ENCODE measurements around the gene RPL38.
A peak's percentile ranks its signal among the peaks of the same experiment; 100 is the strongest.

The RPL38 gene

GRCh38 chr17:74203439-74204240, at the start of gene RPL38:
Gene RPL38, plus strand, starts transcription at chr17:74203678. Its CDS starts 278 bp downstream, at chr17:74203956.
- peak; percentile 51 to 99 (median 94) for DNase-seq

GRCh38 chr17:74153821-74154430, 49.6 kb upstream of the RPL38 start:
- no peak for DNase-seq

DNA sequence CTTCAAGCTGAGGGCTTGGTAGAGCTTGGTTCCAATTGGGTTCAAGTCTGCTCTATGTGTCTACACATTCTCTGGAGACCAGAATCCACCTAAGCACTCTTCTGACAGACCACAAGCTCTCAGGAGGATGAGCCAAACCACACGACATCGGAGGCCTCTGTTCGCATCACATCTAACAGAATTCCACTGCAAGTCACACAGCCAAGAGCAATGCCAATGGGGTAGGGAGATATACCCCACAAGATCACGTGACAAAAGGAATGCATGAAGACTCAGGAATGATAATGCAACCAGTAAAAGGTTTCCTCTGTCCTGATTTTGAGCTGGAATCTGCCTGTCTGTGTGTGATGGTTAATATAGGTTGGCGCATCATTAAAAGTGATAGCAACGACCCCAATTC, 46.6 kb upstream of the RPL38 start:
- no peak for DNase-seq

GRCh38 chr17:74157366-74157765, 46.1 kb upstream of the RPL38 start:
- DNase-seq = no peak

GRCh38 chr17:74158761-74159160, 44.7 kb upstream of the RPL38 start:
- no peak for DNase-seq

- DNase-seq = no peak
Observed at GRCh38 chr17:74159226-74159840, 44.1 kb upstream of the RPL38 start.

GRCh38 chr17:74160656-74161502, 42.6 kb upstream of the RPL38 start:
- DNase-seq = no peak

- DNase-seq = no peak
Observed at GRCh38 chr17:74161503-74161875, 42.0 kb upstream of the RPL38 start.

DNA sequence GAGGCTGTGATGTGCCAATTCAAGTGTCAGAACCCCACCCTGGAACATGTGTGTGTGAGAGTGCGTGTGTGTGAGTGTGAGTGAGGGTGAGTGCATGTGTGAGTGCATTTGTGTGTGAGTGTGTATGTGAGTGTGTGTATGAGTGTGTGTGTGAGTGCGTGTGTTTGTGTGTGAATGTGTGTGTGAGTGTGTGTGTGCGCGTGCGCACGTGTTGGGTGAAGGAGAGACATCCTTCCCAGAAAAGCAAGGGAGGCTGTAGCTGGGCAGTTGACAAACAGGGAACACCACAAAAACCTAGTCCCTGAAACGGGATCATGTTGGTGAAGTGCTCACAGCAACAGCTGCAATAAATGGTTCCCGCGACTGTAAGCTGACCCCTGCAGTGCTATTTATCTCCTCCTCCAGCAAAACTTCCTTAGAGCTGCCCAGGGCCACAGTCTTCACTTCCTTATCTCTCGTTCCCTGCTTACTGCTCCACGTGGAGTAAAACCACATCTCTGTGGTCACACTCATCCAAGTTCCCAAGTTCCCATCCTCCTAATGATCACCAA, 40.1 kb upstream of the RPL38 start:
- no peak for DNase-seq

- DNase-seq = no peak
Observed at GRCh38 chr17:74163836-74164235, 39.6 kb upstream of the RPL38 start.

DNA sequence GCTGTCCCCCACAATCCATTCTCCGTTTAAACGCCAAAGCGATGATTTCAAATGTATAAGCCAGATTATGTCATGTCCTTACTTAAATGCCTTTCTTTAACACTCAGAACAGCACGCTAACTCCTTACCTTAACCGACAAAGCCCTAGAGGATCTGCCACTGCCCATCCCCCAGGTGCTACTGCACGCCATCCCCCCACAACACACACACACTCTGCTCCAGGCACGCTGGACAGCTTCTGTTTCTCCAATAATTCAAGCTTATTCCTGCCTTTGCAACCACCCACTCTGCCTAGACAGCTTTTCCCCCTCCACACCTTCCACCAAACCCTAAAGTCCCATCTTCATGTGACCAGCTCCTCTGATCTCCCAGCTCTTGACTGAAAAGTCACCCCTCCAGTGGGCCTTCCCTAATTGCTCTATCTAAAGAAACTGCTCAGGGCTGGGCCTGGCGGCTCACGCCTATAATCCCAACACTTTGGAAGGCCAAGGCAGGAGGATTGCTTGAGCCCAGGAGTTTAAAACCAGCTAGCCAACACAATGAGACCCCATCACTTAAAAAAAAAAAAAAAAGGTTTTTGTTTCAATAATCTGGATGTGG, 38.9 kb upstream of the RPL38 start:
- DNase-seq = no peak

- peak in 3 of 58 donors; percentile 7 to 22 (median 16) for DNase-seq
Observed at GRCh38 chr17:74165797-74166365, 37.6 kb upstream of the RPL38 start.

- no peak for DNase-seq
Observed at GRCh38 chr17:74170924-74171323, 32.6 kb upstream of the RPL38 start.

DNA sequence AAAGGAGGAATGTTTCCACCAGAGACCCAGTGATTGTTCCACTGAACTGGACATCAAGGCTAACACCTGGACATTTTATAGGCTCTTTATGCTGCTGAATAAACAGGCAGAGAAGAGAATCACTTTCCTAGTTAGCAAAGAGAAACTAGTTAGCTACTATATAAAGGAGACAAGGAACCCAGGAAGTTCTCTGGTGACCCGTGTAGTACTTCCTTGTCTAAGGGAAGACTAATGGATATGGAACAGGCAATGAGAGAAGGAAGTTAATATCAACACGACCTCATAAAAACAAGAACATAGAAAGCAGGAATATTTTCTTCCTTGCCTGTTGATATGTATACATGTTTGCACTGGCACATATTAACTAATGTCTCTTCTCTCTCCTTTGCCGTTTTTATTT, 30.8 kb upstream of the RPL38 start:
- DNase-seq = no peak

DNA sequence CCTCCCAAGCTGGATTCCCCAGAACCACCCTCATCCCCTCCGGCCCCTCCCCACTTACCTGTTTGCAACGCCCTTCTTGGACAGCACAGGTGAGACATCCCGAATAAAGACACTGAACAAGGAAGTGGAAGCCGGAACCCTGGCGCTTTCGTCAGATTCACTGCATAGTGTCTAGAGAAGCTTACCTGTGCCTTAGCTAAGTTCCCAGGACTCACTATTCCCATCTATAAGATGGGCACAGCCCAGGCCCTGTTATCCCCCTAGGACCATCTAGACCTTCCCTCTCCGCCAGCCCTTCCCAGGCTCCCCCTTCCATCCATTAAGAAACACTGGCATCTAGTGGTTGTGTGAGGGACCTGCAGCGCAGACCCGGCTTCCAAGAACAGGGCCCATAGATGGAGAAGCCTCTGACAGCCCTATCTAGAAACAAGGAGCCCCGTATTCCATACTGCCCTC, 26.9 kb upstream of the RPL38 start:
- DNase-seq = peak in 50 of 58 donors; percentile 7 to 83 (median 48)

DNA sequence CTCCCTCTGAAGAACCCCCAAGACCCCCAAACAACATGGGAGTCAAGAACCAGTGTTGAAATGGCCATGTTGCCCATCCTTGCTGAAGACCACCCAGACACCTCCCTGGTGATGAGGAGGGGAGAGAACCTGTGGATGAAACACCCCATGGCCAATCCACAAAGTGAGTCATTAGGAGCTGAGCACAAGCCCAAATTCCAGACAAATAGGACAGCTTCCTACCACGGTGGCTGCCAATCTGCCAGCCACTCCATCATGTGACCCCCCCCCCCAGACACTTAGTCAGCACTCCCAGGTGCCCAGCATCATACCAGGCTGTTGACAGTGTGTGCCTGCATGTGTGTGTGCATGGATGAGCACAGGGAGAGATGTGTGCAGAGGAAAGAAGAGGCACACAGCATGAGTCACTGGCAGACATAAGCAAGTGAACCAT, 26.4 kb upstream of the RPL38 start:
- peak in 13 of 58 donors; percentile 19 to 58 (median 40) for DNase-seq

DNA sequence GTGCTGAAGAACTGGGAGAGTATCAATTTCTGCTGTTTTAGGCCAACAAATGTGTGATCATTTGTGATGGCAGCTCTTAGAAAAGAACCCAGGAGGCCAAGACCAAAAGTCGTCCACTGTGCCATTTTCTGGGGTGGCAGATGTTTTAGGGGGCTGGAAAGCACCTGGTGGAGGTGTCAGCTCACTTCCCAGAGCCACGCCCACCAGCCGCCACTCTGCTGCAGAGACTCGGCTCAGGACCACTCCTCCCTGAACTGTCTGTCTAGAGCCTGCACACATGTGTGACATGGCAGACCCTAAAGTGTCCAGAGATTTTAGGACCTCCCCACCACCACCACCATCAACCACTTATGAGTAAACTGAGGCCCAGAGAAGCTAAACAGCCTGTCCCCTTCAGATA, 23.9 kb upstream of the RPL38 start:
- DNase-seq = no peak

DNA sequence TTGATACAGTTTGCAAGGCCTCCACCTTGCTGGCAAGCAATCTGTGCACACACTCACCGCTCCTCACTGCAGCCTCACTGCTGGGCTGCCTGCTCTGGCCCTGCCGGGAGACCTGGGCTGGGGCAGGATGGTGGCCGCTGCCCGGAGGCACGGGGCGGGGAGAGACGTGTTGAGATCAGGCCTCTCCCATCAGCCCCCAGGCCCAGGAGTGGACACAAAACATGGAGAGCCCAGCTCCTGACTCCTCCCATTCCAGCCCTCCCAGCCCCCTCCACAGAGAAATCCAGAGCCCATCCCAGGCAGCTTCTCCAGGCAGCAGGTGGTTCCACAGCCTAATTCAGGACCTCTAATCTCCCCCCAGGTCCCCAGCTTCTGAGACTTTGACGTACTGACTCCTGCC, 23.1 kb upstream of the RPL38 start:
- DNase-seq = no peak

- no peak for DNase-seq
Observed at GRCh38 chr17:74181341-74181740, 22.1 kb upstream of the RPL38 start.

DNA sequence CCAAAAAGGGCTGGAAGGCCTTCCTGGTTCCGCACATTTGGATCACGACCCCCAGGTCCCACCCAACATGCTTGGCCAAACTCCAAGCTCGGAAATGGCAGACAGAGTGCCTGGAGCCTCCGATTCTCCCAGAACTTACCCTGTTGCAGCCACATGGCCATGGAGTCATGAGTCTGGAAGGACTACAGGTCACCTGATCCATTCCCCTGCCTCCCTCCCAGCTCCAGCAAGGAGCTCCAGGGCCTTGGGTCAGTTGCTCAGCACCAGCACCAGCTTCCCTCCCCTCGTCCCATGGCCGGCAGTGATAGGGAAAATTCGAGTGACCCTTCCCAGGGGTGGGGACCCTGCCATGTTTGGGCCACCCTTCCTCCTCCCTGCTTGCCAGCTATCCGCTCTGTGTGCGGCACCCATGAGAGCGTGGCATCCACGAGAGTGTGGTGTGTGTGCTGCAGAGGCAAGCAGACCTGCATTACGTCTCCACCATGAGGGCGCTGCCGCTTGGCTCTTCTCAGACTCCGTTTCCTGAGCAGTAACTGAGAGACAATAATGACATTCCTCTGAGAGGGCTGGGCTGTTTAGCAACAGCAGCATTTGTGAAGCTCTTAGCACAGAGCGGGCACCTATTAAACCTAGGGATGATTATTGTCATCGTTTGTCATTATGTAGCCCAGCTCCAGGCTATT, 21.3 kb upstream of the RPL38 start:
- no peak for DNase-seq
